Measurements from ENCODE around the gene GXYLT1.
A peak's percentile ranks its signal among the peaks of the same experiment; 100 is the strongest.

Gene GXYLT1

GRCh38 chr12:42172441-42173210 is 28.0 kb upstream of the GXYLT1 start:
- no peak for TF ChIP-seq POLR2A (IDR thresholded peaks at IDR 0.05; ENCODE audit: low read depth, low read length)
- TF ChIP-seq TAF1 (IDR thresholded peaks at IDR 0.05; ENCODE audit: borderline replicate concordance, low read depth, low read length), result no peak
- TF ChIP-seq POLR2AphosphoS5 (IDR thresholded peaks at IDR 0.05; ENCODE audit: low read depth, low read length), result no peak
- FAIRE-seq (no peak), DNase-seq (ENCODE audit: insufficient read length) (no peak)

- FAIRE-seq (no peak), DNase-seq (ENCODE audit: insufficient read length) (no peak)
- TF ChIP-seq TAF1 (IDR thresholded peaks at IDR 0.05; ENCODE audit: borderline replicate concordance, low read depth, low read length) (no peak), POLR2A (IDR thresholded peaks at IDR 0.05; ENCODE audit: low read depth, low read length) (no peak), POLR2AphosphoS5 (IDR thresholded peaks at IDR 0.05; ENCODE audit: low read depth, low read length) (no peak)
These were observed 23.0 kb upstream of the GXYLT1 start for GRCh38 chr12:42167711-42168110.

GRCh38 chr12:42166501-42166900 is 21.8 kb upstream of the GXYLT1 start:
- DNase-seq (ENCODE audit: insufficient read length) (no peak), FAIRE-seq (no peak)
- TF ChIP-seq TAF1 (IDR thresholded peaks at IDR 0.05; ENCODE audit: borderline replicate concordance, low read depth, low read length) (no peak), POLR2A (IDR thresholded peaks at IDR 0.05; ENCODE audit: low read depth, low read length) (no peak), POLR2AphosphoS5 (IDR thresholded peaks at IDR 0.05; ENCODE audit: low read depth, low read length) (no peak)

- TF ChIP-seq TAF1 (IDR thresholded peaks at IDR 0.05; ENCODE audit: borderline replicate concordance, low read depth, low read length) (no peak), POLR2A (IDR thresholded peaks at IDR 0.05; ENCODE audit: low read depth, low read length) (no peak), POLR2AphosphoS5 (IDR thresholded peaks at IDR 0.05; ENCODE audit: low read depth, low read length) (no peak)
- no peak for DNase-seq (ENCODE audit: insufficient read length)
- peak; percentile 9 for FAIRE-seq
These were observed 19.2 kb upstream of the GXYLT1 start for GRCh38 chr12:42163913-42164312.

- DNase-seq (ENCODE audit: insufficient read length) (no peak), FAIRE-seq (no peak)
- TF ChIP-seq POLR2AphosphoS5 (IDR thresholded peaks at IDR 0.05; ENCODE audit: low read depth, low read length) (no peak), TAF1 (IDR thresholded peaks at IDR 0.05; ENCODE audit: borderline replicate concordance, low read depth, low read length) (no peak), POLR2A (IDR thresholded peaks at IDR 0.05; ENCODE audit: low read depth, low read length) (no peak)
These were observed 18.3 kb upstream of the GXYLT1 start for GRCh38 chr12:42162965-42163364.

- TF ChIP-seq POLR2A (IDR thresholded peaks at IDR 0.05; ENCODE audit: low read depth, low read length) (no peak), POLR2AphosphoS5 (IDR thresholded peaks at IDR 0.05; ENCODE audit: low read depth, low read length) (no peak), TAF1 (IDR thresholded peaks at IDR 0.05; ENCODE audit: borderline replicate concordance, low read depth, low read length) (no peak)
- DNase-seq (ENCODE audit: insufficient read length), result no peak
- FAIRE-seq, result no peak
These were observed 17.5 kb upstream of the GXYLT1 start for GRCh38 chr12:42162193-42162592.

GRCh38 chr12:42161529-42161928 is 16.9 kb upstream of the GXYLT1 start:
- TF ChIP-seq TAF1 (IDR thresholded peaks at IDR 0.05; ENCODE audit: borderline replicate concordance, low read depth, low read length), result no peak
- no peak for TF ChIP-seq POLR2A (IDR thresholded peaks at IDR 0.05; ENCODE audit: low read depth, low read length)
- TF ChIP-seq POLR2AphosphoS5 (IDR thresholded peaks at IDR 0.05; ENCODE audit: low read depth, low read length), result no peak
- no peak for DNase-seq (ENCODE audit: insufficient read length)
- FAIRE-seq, result no peak

GRCh38 chr12:42156232-42156631 is 11.6 kb upstream of the GXYLT1 start:
- no peak for DNase-seq (ENCODE audit: insufficient read length)
- no peak for FAIRE-seq
- TF ChIP-seq TAF1 (IDR thresholded peaks at IDR 0.05; ENCODE audit: borderline replicate concordance, low read depth, low read length) (no peak), POLR2AphosphoS5 (IDR thresholded peaks at IDR 0.05; ENCODE audit: low read depth, low read length) (no peak), POLR2A (IDR thresholded peaks at IDR 0.05; ENCODE audit: low read depth, low read length) (no peak)

- FAIRE-seq (no peak), DNase-seq (ENCODE audit: insufficient read length) (no peak)
- no peak for TF ChIP-seq TAF1 (IDR thresholded peaks at IDR 0.05; ENCODE audit: borderline replicate concordance, low read depth, low read length)
- TF ChIP-seq POLR2AphosphoS5 (IDR thresholded peaks at IDR 0.05; ENCODE audit: low read depth, low read length), result no peak
- TF ChIP-seq POLR2A (IDR thresholded peaks at IDR 0.05; ENCODE audit: low read depth, low read length), result no peak
These were observed 1.0 kb upstream of the GXYLT1 start for GRCh38 chr12:42145552-42146215.

- TF ChIP-seq TAF1 (IDR thresholded peaks at IDR 0.05; ENCODE audit: borderline replicate concordance, low read depth, low read length), result no peak
- TF ChIP-seq POLR2AphosphoS5 (IDR thresholded peaks at IDR 0.05; ENCODE audit: low read depth, low read length), result no peak; the same call in 1 of the 2 replicates
- no peak for TF ChIP-seq POLR2A (IDR thresholded peaks at IDR 0.05; ENCODE audit: low read depth, low read length)
- FAIRE-seq (no peak), DNase-seq (ENCODE audit: insufficient read length) (no peak)
These were observed 499 bp upstream of the GXYLT1 start for GRCh38 chr12:42145197-42145549.

GRCh38 chr12:42144158-42144407 is 591 bp downstream of the GXYLT1 start:
- DNase-seq (ENCODE audit: insufficient read length) (peak; percentile 23), FAIRE-seq (no peak)
- TF ChIP-seq TAF1 (IDR thresholded peaks at IDR 0.05; ENCODE audit: borderline replicate concordance, low read depth, low read length) (no peak), POLR2A (IDR thresholded peaks at IDR 0.05; ENCODE audit: low read depth, low read length) (no peak), POLR2AphosphoS5 (IDR thresholded peaks at IDR 0.05; ENCODE audit: low read depth, low read length) (no peak)

Measured in GM12892 (cell line).